VCaP (cell line): Measurements from ENCODE around the gene CCNT2.

Source experiments
- H3K27ac ChIP-seq: fragments of 450-650 bp; 2 replicates; pipeline ENCODE4 v1.5.1; 2017
- TF ChIP-seq, protein P1 (sequence below): fragments of 450-650 bp; conservative IDR thresholded peaks from 2 replicates; pipeline ENCODE4 v1.5.1; 2017; ENCODE audit warnings: mild to moderate bottlenecking, moderate library complexity

Gene CCNT2

GRCh38 chr2:135005753-135006152 lies 87.1 kb downstream of the CCNT2 start:
- TF ChIP-seq, protein P1, sequence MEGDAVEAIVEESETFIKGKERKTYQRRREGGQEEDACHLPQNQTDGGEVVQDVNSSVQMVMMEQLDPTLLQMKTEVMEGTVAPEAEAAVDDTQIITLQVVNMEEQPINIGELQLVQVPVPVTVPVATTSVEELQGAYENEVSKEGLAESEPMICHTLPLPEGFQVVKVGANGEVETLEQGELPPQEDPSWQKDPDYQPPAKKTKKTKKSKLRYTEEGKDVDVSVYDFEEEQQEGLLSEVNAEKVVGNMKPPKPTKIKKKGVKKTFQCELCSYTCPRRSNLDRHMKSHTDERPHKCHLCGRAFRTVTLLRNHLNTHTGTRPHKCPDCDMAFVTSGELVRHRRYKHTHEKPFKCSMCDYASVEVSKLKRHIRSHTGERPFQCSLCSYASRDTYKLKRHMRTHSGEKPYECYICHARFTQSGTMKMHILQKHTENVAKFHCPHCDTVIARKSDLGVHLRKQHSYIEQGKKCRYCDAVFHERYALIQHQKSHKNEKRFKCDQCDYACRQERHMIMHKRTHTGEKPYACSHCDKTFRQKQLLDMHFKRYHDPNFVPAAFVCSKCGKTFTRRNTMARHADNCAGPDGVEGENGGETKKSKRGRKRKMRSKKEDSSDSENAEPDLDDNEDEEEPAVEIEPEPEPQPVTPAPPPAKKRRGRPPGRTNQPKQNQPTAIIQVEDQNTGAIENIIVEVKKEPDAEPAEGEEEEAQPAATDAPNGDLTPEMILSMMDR = no peak
- H3K27ac ChIP-seq = 0 out of 2 replicates have a peak overlapping the region, but pooled peaks have one; percentile 46
